SH-SY5Y (cell line): ENCODE data around the gene CYB561A3.

Experiments used
- GATA2 ChIP-seq: IDR thresholded peaks from 2 replicates; pipeline ENCODE4 v1.6.1; 2011; ENCODE audit warnings: mild to moderate bottlenecking, low read depth, low read length
- GATA3 ChIP-seq: IDR thresholded peaks from 2 replicates; pipeline ENCODE4 v1.6.1; 2011; ENCODE audit warnings: low read depth, mild to moderate bottlenecking, low read length, moderate library complexity

The CYB561A3 gene

DNA sequence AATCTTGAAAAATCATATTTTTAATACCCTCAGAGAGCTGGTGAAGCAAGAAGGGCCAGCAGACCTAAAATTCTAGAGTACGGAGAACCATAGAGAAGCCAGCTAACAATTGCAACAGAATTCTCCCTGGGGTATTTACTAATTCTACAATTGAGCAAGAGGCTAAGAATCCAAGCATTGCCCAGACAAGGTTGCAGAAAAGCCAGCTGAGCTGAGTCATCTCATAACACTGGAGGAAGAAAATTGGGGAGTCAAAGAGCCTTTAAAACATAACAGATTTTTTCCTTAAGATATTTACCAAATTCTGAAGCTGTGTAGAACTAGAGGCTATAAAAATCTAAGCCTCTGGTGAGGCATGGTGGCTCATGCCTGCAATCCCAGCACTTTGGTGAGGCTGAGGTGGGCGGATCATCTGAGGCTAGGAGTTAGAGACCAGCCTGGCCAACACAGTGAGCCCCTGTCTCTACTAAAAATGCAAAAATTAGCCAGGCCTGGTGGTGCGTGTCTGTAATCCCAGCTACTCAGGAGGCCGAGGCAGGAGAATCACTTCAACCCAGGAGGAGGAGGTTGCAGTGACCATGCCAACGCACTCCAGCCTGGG is 17.1 kb upstream of the CYB561A3 start:
- TF ChIP-seq GATA3, result no peak
- TF ChIP-seq GATA2, result no peak

GRCh38 chr11:61377461-61378160 is 15.9 kb upstream of the CYB561A3 start:
- TF ChIP-seq GATA2 (no peak), GATA3 (no peak)

DNA sequence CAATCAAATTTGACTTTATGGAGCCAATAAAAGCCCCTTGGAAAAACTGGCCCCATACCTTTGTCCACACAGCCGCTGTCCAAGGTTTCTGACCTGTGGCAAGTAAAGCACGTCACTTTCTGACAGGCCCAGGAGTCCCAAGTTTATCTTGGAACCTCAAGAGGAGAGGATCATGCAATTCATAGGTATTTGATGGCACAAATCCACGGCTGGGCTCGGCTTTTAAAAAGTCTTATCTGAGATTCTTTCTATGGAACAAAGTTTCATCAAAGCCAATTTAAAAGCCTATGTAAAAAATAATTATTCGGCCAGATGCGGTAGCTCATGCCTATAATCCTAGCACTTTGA is 14.1 kb upstream of the CYB561A3 start:
- TF ChIP-seq GATA2, result no peak
- TF ChIP-seq GATA3, result no peak

- TF ChIP-seq GATA3 (no peak), GATA2 (no peak)
Observed at GRCh38 chr11:61372659-61373420, 11.2 kb upstream of the CYB561A3 start.

DNA sequence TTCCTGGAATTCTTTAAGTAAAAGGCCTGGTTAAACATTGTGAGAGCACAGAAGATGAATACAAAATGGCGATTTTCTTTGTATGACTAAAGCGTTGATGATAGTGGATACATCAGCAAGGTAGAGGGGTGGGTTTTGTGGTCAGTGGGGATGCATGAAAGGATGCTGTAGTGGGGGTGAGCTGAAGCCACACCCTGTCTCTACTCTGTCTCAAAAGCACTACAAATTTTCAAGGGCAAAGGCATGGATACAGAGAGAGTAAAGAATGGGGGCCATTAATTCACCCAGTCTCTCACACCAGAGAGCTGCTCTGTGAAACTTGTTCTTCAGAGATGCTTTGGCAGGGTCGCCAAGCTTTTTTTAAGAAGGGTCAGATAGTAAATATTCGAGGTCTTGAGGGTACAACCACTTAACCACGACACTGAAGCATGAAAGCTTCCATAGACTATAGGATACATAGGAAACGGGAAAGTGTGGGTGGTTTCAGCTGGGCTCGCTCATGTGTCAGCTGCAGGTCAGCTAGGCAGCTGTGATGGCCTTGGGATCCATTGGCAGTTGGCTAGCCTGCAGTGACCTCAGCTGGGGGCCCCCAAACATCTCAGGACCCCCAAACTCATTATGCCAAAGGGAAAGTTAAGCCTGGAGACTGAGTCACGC is 8.8 kb upstream of the CYB561A3 start:
- TF ChIP-seq GATA3, result no peak
- no peak for TF ChIP-seq GATA2

- TF ChIP-seq GATA3, result no peak
- no peak for TF ChIP-seq GATA2
Observed at GRCh38 chr11:61369372-61370348, 8.0 kb upstream of the CYB561A3 start.

DNA sequence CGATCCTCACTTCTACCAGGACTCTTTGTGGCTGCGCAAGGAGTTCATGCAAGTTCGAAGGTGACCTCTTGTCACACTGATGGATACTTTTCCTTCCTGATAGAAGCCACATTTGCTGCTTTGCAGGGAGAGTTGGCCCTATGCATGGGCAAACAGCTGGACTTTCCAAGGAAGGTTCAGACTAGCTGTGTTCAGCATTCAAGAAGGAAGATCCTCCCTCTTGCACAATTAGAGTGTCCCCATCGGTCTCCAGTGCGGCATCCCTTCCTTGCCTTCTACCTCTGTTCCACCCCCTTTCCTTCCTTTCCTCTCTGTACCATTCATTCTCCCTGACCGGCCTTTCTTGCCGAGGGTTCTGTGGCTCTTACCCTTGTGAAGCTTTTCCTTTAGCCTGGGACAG is 7.0 kb upstream of the CYB561A3 start:
- TF ChIP-seq GATA2 (no peak), GATA3 (no peak)

- TF ChIP-seq GATA3 (no peak), GATA2 (no peak)
Observed at GRCh38 chr11:61367406-61367805, 5.7 kb upstream of the CYB561A3 start.

GRCh38 chr11:61364012-61364675 is 2.5 kb upstream of the CYB561A3 start:
- no peak for TF ChIP-seq GATA3
- TF ChIP-seq GATA2, result no peak

- no peak for TF ChIP-seq GATA3
- TF ChIP-seq GATA2, result no peak
Observed at GRCh38 chr11:61362542-61362875, 827 bp upstream of the CYB561A3 start.

GRCh38 chr11:61361237-61361740 is 393 bp downstream of the CYB561A3 start:
- no peak for TF ChIP-seq GATA2
- TF ChIP-seq GATA3, result no peak

GRCh38 chr11:61359516-61359915 is 2.2 kb downstream of the CYB561A3 start:
- TF ChIP-seq GATA3, result no peak
- TF ChIP-seq GATA2, result no peak

DNA sequence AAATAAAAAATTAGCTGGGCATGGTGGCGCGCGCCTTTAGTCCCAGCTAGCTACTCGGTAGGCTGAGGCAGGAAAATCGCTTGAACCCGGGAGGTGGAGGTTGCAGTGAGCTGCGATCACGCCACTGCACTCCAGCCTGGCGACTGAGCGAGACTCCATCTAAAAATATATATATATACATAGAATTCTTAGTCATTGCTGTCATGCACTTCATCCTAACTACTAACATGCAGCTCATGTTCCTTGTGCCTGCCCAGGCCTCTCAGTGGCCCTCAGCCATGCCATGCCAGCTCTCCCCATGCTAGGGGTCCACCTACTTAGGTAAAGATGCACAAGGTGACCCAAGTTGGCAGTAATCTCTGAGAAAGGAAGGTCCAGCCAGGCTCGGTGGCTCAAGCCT is 3.1 kb downstream of the CYB561A3 start:
- no peak for TF ChIP-seq GATA3
- no peak for TF ChIP-seq GATA2
